Measurements from ENCODE around the gene KCNG2. TPM values are rescaled to one million over a fixed set of nuclear protein-coding genes. Genes with fewer than 3 reads are reported as not detected.

Gene KCNG2
- total RNA-seq, 2 experiments from 2014 or later: not detected

- H3K27me3 Mint-ChIP-seq: no peaks in the 10 kb centered on the region
- no peak overlapping the region for H3K27ac Mint-ChIP-seq
- DNase-seq: no peak
- H3K4me1 Mint-ChIP-seq (ENCODE audit: low read depth): no peaks in the 10 kb centered on the region
- CTCF ChIA-PET: no interaction called here
- no peak for ATAC-seq
- peaks cover 58% of the 10 kb centered on the region for H3K36me3 Mint-ChIP-seq (ENCODE audit: low read depth)
- POLR2A ChIA-PET: no interaction called here
- peaks cover 39% of the 10 kb centered on the region for H3K9me3 Mint-ChIP-seq
- no peak for TF ChIP-seq CTCF (IDR thresholded peaks at IDR 0.05)
- intact Hi-C loops (cut with micrococcal nuclease): no loop called here
- no peak overlapping the region for H3K4me3 Mint-ChIP-seq
Measured at GRCh38 chr18:79928563-79928960, 130.8 kb downstream of the KCNG2 start.

- H3K4me3 Mint-ChIP-seq: no peak overlapping the region
- no peak for TF ChIP-seq CTCF (IDR thresholded peaks at IDR 0.05)
- DNase-seq (no peak), ATAC-seq (no peak)
- no peaks in the 10 kb centered on the region for H3K4me1 Mint-ChIP-seq (ENCODE audit: low read depth)
- intact Hi-C loops (cut with micrococcal nuclease): no loop called here
- H3K36me3 Mint-ChIP-seq (ENCODE audit: low read depth): peaks cover 67% of the 10 kb centered on the region
- CTCF ChIA-PET: no interaction called here
- peaks cover 49% of the 10 kb centered on the region for H3K9me3 Mint-ChIP-seq
- no peaks in the 10 kb centered on the region for H3K27me3 Mint-ChIP-seq
- no peak overlapping the region for H3K27ac Mint-ChIP-seq
- POLR2A ChIA-PET: interaction anchor here (0.8 kb wide), 1 partner anchor 15 kb away, joined by 3 read pairs; no protein-coding TSS in a partner anchor
Measured at GRCh38 chr18:79930020-79930642, 132.4 kb downstream of the KCNG2 start.

GRCh38 chr18:79931475-79931874 lies 133.7 kb downstream of the KCNG2 start:
- DNase-seq (no peak), ATAC-seq (no peak)
- Mint-ChIP-seq H3K27me3 (no peaks in the 10 kb centered on the region), H3K4me3 (no peak overlapping the region), H3K36me3 (ENCODE audit: low read depth) (peaks cover 81% of the 10 kb centered on the region), H3K27ac (no peak overlapping the region), H3K9me3 (peaks cover 58% of the 10 kb centered on the region), H3K4me1 (ENCODE audit: low read depth) (no peaks in the 10 kb centered on the region)
- POLR2A ChIA-PET: no interaction called here
- CTCF ChIA-PET: no interaction called here
- TF ChIP-seq CTCF (IDR thresholded peaks at IDR 0.05): no peak
- intact Hi-C loops (cut with micrococcal nuclease): no loop called here

GRCh38 chr18:79932907-79933306 lies 135.2 kb downstream of the KCNG2 start:
- Mint-ChIP-seq H3K4me1 (ENCODE audit: low read depth) (no peaks in the 10 kb centered on the region), H3K9me3 (peaks cover 58% of the 10 kb centered on the region), H3K27me3 (no peaks in the 10 kb centered on the region), H3K4me3 (no peak overlapping the region), H3K27ac (no peak overlapping the region), H3K36me3 (ENCODE audit: low read depth) (peaks cover 92% of the 10 kb centered on the region)
- DNase-seq (no peak), ATAC-seq (no peak)
- ChIA-PET POLR2A (no interaction called here), CTCF (no interaction called here)
- intact Hi-C loops (cut with micrococcal nuclease): no loop called here
- no peak for TF ChIP-seq CTCF (IDR thresholded peaks at IDR 0.05)

GRCh38 chr18:79933765-79934164 lies 136.0 kb downstream of the KCNG2 start:
- no peak for DNase-seq
- H3K9me3 Mint-ChIP-seq: peaks cover 54% of the 10 kb centered on the region
- intact Hi-C loops (cut with micrococcal nuclease): no loop called here
- H3K27ac Mint-ChIP-seq: no peak overlapping the region
- H3K4me1 Mint-ChIP-seq (ENCODE audit: low read depth): no peaks in the 10 kb centered on the region
- TF ChIP-seq CTCF (IDR thresholded peaks at IDR 0.05): no peak
- ChIA-PET POLR2A (no interaction called here), CTCF (no interaction called here)
- H3K4me3 Mint-ChIP-seq: no peak overlapping the region
- peaks cover 89% of the 10 kb centered on the region for H3K36me3 Mint-ChIP-seq (ENCODE audit: low read depth)
- H3K27me3 Mint-ChIP-seq: no peaks in the 10 kb centered on the region
- no peak for ATAC-seq
